Ascending aorta (tissue), 2 donors: Measurements from ENCODE around the gene RAB6A. TPM values are rescaled to one million over a fixed set of nuclear protein-coding genes. Genes with fewer than 3 reads are reported as not detected.
"Not testable (repeated sequence)": the region's sequence is repeated elsewhere in the genome, so short reads cannot be mapped to it uniquely, and the experiment has no call there.

Experiments used
- DNase-seq, 2 donors: peaks; one replicate each; pipeline ENCODE4 v3.0.0-alpha.2; 2019; ENCODE audit warnings: low spot score in 2 of 2
- H3K27ac ChIP-seq, 2 donors: fragments of 200-600 bp; sonication (generic); one replicate each; pipeline ENCODE4 v1.5.1; 2016 to 2017; ENCODE audit warnings: mild to moderate bottlenecking in 1 of 2
- H3K27me3 ChIP-seq: fragments of 200-600 bp; sonication (generic); one replicate; pipeline ENCODE4 v1.5.1; 2017
- H3K36me3 ChIP-seq, 2 donors: fragments of 200-600 bp; sonication (generic); one replicate each; pipeline ENCODE4 v1.5.1; 2016
- H3K4me1 ChIP-seq, 2 donors: fragments of 200-600 bp; sonication (generic); one replicate each; pipeline ENCODE4 v1.5.1; 2016 to 2017; ENCODE audit warnings: mild to moderate bottlenecking in 1 of 2
- H3K4me3 ChIP-seq, 2 donors: fragments of 200-600 bp; sonication (generic); one replicate each; pipeline ENCODE4 v1.5.1; 2016 to 2017; ENCODE audit warnings: mild to moderate bottlenecking in 1 of 2
- H3K9me3 ChIP-seq, 2 donors: fragments of 200-600 bp; sonication (generic); one replicate each; pipeline ENCODE4 v1.5.1; 2016
- intact Hi-C: fragments of 100-400 bp; cut with DNase I; formaldehyde crosslinking; loops from one replicate; pipeline ENCODE4 v1.15.1; 2023
- total RNA-seq: library from RNA; depleted of rRNA; stranded (reverse); fragments of >200 nt; gene quantifications from one replicate; pipeline ENCODE4 v1.1.0, GENCODE V29; 2016
- TF ChIP-seq, protein P1 (sequence below), 3 experiments: fragments of 200-600 bp in 2 of 3; fragments of 450-650 bp in 1 of 3; sonication (generic) in 2 of 3; IDR thresholded peaks; one replicate each; pipeline ENCODE4 v1.5.1; 2016 to 2019; ENCODE audit warnings: antibody characterized with exemption in 3 of 3, mild to moderate bottlenecking in 1 of 3, moderate library complexity in 1 of 3

The RAB6A gene
- total RNA-seq, 1 donor from 2014 or later: 86.3 TPM

DNA sequence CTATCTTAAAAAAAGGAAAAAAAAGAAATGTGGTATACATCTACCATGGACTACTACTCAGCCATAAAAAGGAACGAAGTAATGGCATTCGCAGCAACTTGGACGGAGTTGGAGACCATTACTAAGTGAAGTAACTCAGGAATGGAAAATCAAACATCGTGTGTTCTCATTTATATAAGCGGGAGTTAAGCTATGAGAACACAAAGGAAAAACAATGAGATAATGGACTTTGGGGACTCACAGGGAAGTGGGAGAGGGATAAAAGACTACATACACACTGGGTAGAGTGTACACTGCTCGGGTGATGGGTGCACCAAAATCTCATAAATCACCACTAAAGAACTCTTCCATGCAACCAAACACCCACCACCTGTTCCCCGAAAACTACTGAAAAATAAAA lies 11.8 kb downstream of the RAB6A start:
- H3K27ac ChIP-seq: no peak overlapping the region
- intact Hi-C loops: no loop called here
- H3K9me3 ChIP-seq: no peaks in the 10 kb centered on the region
- DNase-seq: no peak
- TF ChIP-seq, protein P1, sequence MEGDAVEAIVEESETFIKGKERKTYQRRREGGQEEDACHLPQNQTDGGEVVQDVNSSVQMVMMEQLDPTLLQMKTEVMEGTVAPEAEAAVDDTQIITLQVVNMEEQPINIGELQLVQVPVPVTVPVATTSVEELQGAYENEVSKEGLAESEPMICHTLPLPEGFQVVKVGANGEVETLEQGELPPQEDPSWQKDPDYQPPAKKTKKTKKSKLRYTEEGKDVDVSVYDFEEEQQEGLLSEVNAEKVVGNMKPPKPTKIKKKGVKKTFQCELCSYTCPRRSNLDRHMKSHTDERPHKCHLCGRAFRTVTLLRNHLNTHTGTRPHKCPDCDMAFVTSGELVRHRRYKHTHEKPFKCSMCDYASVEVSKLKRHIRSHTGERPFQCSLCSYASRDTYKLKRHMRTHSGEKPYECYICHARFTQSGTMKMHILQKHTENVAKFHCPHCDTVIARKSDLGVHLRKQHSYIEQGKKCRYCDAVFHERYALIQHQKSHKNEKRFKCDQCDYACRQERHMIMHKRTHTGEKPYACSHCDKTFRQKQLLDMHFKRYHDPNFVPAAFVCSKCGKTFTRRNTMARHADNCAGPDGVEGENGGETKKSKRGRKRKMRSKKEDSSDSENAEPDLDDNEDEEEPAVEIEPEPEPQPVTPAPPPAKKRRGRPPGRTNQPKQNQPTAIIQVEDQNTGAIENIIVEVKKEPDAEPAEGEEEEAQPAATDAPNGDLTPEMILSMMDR (IDR thresholded peaks at IDR 0.05): no peak
- no peaks in the 10 kb centered on the region for H3K27me3 ChIP-seq
- H3K36me3 ChIP-seq: no peaks in the 10 kb centered on the region
- H3K4me3 ChIP-seq: no peak overlapping the region
- H3K4me1 ChIP-seq: peaks cover 0 to 12% of the 10 kb centered on the region in 2 donors

DNA sequence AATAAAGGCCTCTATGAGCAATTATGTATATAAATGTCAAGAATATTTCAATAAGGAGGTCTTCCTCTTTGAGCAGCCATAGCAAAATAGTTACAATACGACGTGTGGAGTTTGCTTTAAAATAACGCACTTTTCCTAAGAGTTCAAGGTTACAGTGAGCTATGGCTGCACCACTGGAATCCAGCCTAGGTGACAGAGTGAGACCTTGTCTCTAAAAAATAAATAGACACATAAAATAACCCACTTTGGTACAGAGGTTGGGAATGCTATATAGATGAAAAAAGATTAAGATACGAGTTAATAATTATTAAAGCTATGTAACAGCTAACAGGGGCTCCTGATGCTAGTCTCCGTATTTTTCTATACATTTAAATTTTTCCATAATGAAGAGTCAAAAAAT lies 12.6 kb downstream of the RAB6A start:
- Histone ChIP-seq H3K4me3 (no peak overlapping the region), H3K36me3 (no peaks in the 10 kb centered on the region), H3K27ac (no peak overlapping the region), H3K4me1 (peaks cover 0 to 12% of the 10 kb centered on the region in 2 donors), H3K9me3 (no peaks in the 10 kb centered on the region), H3K27me3 (no peaks in the 10 kb centered on the region)
- TF ChIP-seq, protein P1 (IDR thresholded peaks at IDR 0.05): no peak
- intact Hi-C loops: no loop called here
- DNase-seq: no peak

DNA sequence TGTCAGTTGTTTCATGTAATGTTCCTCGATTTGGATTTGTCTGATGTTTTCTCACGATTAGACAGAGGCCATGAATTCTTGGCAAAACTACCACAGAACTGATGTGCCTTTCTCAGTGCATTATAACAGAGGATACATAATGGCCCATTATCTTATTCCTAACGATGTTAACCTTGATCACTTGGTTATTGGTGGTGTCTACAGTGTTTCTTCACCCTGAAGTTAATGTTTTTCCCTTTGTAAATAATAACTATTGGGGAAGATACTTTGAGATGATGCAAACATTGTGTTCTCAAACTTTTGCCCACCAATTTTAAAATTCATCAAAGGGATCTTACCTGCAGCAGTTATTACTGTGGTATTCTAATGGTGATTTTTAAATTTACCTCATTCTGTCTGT lies 13.1 kb downstream of the RAB6A start:
- Histone ChIP-seq H3K27ac (no peak overlapping the region), H3K4me3 (no peak overlapping the region), H3K9me3 (no peaks in the 10 kb centered on the region), H3K4me1 (peaks cover 0 to 9% of the 10 kb centered on the region in 2 donors), H3K36me3 (no peaks in the 10 kb centered on the region), H3K27me3 (no peaks in the 10 kb centered on the region)
- TF ChIP-seq, protein P1 (IDR thresholded peaks at IDR 0.05): no peak
- no peak for DNase-seq
- intact Hi-C loops: no loop called here

DNA sequence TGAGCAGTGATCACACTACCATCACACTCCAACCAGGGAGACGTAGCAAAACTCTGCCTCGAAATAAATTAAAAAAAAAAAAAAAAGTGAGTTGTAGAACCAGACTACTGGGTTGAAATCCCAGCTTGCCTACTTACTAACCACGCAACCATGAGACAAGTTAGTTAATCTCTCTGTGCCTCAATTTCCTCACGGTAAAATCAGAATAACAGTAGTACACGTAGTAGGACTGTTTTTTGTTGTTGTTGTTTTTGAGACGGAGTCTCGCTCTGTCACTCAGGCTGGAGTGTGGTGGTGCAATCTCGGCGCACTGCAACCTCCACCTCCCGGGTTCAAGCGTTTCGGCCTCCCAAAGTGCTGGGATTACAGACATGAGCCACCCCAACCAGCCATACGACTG lies 14.2 kb downstream of the RAB6A start:
- H3K9me3 ChIP-seq: no peaks in the 10 kb centered on the region
- H3K4me3 ChIP-seq: no peak overlapping the region
- peaks cover 0 to 6% of the 10 kb centered on the region in 2 donors for H3K4me1 ChIP-seq
- TF ChIP-seq, protein P1 (IDR thresholded peaks at IDR 0.05): no peak
- H3K27ac ChIP-seq: no peak overlapping the region
- no peak for DNase-seq
- intact Hi-C loops: no loop called here
- no peaks in the 10 kb centered on the region for H3K36me3 ChIP-seq
- H3K27me3 ChIP-seq: no peaks in the 10 kb centered on the region

DNA sequence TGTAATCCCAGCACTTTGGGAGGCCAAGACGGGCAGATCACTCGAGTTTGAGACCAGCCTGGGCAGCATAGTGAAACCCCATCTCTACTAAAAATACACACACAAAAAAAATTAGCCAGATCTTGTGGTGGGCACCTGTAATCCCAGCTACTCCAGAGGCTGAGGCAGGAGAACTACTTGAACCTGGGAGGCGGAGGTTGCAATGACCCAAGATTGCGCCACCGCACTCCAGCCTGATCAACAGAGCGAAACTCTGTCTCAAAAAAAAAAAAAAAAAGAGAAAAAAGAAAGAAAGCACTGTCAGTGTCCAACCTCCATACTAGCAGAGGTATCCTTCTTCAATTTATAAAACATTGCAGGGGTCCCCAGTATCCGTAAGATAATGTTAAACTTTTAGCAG lies 17.8 kb downstream of the RAB6A start:
- intact Hi-C loops: no loop called here
- no peaks in the 10 kb centered on the region for H3K27me3 ChIP-seq
- no peak overlapping the region for H3K4me3 ChIP-seq
- TF ChIP-seq, protein P1 (IDR thresholded peaks at IDR 0.05): no peak
- DNase-seq: no peak
- H3K4me1 ChIP-seq: peaks cover 0 to 6% of the 10 kb centered on the region in 2 donors
- H3K36me3 ChIP-seq: no peaks in the 10 kb centered on the region
- no peak overlapping the region for H3K27ac ChIP-seq
- no peaks in the 10 kb centered on the region for H3K9me3 ChIP-seq

DNA sequence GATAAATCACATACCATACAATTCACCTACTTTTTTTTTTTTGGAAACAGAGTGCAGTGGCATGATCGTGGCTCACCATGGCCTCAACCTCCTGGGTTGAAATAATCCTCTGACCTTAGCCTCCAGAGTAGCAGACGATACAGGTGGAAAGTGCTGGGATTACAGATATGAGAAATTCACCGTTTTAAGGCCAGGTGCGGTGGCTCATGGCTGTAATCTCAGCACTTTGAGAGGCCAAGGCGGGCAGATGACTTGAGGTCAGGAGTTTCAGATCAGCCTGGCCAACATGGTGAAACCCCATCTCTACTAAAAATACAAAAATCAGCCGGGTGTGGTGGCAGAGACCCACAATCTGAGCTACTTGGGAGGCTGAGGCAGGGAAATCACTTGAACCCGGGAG lies 24.9 kb downstream of the RAB6A start:
- intact Hi-C loops, DNase-seq, H3K9me3 ChIP-seq, H3K4me3 ChIP-seq, H3K27ac ChIP-seq, H3K4me1 ChIP-seq, H3K27me3 ChIP-seq, H3K36me3 ChIP-seq: not testable (repeated sequence)
